Activated CD8-positive, alpha-beta memory T cell treated with anti-CD3 and anti-CD28 coated beads, Interleukin-2, amount 50 U/mL, for 1 hour (primary cell): ENCODE results near the gene SCGB1D1.

Source experiments
- DNase-seq: peaks from one replicate; pipeline ENCODE4 v3.0.0-alpha.2; 2020; ENCODE audit errors: extremely low read depth

The SCGB1D1 gene

GRCh38 chr11:62233730-62234129 is 43.7 kb downstream of the SCGB1D1 start:
- DNase-seq: no peak

GRCh38 chr11:62236187-62236586 is 46.2 kb downstream of the SCGB1D1 start:
- no peak for DNase-seq

- no peak for DNase-seq
Measured at GRCh38 chr11:62237499-62237898, 47.5 kb downstream of the SCGB1D1 start.

- DNase-seq: no peak
Measured at GRCh38 chr11:62238151-62238550, 48.1 kb downstream of the SCGB1D1 start.

GRCh38 chr11:62241095-62241494 is 51.1 kb downstream of the SCGB1D1 start:
- DNase-seq: no peak

- DNase-seq: no peak
Measured at GRCh38 chr11:62242021-62242420, 52.0 kb downstream of the SCGB1D1 start, which contains the start of gene SCGB1D2. SCGB1D2 (plus strand) TSS chr11:62242239; CDS start chr11:62242308, 69 bp downstream.
